HG02943 (cell line): ENCODE data around the gene FBN3.

Experiments
- ATAC-seq: cut with Tn5 transposase; IDR thresholded peaks from one replicate; pipeline ENCODE4 v1.9.1; 2021; ENCODE audit warnings: mild to moderate bottlenecking, low read depth, moderate library complexity; ENCODE audit not compliant: unreplicated experiment

Gene FBN3

DNA sequence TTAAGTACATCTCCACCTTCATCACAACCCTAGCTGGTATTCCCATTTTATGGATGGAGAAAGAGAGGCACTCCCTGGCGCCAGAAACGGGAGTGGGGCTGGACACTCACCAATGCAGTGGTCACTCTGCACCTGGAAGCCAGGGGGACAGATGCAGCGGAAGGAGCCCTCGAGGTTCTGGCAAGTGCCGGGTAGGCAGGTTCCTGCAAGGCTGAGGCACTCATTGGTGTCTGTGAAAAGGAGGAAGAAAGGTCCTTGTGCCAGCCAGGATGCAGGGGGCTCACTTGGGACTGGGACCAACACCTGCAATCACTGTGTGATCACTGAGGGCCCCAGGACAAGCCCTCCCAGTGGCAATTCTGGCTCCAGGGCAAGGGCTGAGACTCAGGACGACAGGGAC, 55.1 kb downstream of the FBN3 start:
- no peak for ATAC-seq

DNA sequence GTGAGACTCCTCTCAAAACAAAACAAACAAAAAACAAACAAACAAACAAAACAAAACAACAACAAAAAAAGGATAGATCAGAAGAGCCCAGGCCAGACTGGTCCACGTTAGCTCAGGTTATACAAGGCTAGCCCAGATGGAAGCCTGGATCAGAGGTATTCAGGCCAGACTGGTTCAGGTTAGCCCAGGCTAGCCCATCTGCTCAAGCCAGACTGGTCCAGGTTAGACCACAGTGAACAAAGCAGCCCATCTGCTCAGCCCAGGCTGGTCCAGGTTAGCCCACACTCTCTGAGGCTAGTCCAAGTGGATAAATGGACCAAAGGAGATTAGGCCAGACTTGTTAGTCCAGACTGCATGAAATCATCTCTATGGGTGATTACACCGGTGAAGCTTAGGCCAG, 55.7 kb downstream of the FBN3 start:
- no peak for ATAC-seq

GRCh38 chr19:8090950-8091349, 58.4 kb downstream of the FBN3 start:
- no peak for ATAC-seq

DNA sequence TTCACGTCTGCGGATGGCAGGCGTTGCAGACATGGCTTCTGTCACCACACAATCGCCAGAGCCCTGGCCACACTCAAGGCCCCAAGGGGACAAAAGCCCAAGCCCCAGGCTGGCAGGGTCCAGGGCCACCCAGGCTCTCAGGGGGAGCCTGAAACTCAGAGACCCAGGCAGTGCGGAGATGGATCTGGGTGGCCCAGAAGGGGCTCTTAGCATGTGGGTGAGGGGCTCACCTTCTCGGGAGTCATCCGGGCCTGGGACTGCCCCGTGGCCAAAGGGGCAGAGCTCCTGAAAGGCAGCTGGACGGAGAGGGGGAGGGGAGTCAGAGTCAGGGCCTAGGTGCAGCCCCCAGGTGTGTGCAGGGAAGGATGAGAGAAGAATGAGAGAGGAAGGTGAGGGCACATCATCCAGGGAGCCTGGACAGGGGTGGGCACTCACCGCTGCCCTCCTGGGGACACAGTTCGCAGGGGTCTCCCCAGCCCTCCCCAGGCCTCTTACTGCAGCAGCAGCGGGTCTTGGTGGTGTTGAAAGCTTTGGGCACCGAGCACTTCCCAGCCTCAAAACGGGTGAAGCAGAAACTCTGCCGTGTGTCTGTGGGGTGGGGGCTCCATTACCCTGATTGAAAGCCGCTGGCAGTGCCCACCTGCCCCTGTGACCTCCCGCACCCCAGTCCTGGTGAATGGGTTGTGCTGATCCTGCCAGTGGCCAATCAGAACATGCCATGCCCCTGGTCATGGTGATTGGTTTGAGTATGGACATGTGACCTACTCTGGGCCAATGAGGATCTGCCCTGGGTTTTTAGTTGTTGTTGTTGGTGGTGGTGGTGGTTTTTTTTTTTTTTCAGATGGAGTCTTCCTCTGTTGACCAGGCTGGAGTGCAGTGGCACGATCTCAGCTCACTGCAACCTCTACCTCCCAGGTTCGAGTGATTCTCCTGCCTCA, 59.5 kb downstream of the FBN3 start:
- ATAC-seq: no peak

DNA sequence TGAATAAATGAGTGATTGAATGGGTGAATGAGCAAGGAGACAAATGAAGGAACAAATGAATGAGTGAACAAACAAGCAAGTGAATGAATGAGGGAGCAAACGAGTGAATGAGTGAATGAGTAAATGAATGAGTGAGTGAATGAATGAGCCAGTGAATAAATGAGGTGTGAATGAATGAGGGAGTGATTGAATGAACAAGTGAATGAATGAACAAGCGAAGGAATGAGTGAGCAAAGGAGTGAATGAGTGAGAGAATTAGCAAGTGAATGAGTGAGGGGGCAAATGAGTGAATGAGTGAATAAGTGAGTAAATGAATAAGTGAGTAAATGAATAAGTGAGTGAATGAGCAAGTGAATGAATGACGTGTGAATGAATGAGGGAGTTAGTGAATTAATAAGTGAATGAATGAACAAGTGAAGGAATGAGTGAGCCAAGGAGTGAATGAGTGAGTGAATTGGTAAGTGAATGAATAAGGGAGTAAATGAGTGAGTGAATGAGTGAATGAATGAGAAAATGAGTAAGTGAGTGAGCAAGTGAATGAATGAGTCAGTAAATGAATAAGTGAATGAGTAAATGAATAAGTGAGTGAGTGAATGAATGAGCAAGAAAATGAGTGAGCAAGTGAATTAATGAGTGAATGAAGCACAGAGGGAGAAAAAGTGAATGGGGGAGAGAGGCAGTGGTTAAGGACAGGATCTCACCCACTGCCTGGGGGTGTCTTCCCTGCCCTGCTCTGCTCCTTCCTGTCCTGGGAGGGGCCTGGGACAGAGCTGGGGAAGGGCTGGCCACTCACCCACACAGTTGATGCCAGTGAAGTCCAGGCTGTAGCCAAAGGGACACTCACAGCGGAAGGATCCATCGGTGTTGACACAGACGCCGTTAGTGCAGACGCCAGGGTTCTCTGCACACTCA, 60.4 kb downstream of the FBN3 start:
- no peak for ATAC-seq

DNA sequence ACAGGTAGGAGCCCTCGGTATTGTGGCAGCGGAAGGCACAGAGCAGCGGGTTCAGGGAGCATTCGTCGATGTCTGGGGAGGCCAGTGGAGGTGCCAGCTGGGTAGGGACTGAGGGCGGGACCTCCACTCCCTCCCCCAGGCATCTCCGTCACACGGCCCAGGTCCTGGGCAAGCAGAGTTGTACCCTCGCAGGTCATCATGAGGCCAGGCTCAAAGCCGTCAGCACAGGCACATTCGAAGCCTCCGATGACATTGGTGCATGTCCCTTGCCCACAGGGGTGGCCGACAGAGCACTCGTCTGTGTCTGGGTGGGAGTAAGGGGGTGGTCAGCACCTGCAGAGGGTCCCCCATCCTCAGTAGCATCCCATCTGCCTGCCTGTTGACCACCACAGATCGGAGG, 61.5 kb downstream of the FBN3 start:
- ATAC-seq: no peak

DNA sequence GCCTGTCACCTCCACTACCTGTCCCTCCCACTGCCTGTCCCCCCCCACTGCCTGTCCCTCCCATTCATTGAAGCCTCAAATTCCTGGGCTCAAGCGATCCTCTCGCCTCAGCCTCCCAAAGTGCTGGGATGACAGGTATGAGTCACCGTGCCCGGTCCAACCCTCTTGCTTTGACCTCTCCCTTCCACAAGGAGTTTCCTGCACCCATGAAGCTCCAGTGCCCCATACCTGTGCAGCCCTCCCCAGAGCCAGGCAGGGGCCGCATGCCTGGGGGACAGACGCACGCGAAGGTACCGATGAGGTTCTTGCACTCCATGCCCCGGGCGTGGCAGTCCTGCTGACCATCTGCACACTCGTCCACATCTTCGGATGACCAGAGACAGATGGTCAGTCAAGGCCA, 62.5 kb downstream of the FBN3 start:
- ATAC-seq: no peak

- ATAC-seq: no peak
Measured at GRCh38 chr19:8085598-8086408, 63.6 kb downstream of the FBN3 start.

DNA sequence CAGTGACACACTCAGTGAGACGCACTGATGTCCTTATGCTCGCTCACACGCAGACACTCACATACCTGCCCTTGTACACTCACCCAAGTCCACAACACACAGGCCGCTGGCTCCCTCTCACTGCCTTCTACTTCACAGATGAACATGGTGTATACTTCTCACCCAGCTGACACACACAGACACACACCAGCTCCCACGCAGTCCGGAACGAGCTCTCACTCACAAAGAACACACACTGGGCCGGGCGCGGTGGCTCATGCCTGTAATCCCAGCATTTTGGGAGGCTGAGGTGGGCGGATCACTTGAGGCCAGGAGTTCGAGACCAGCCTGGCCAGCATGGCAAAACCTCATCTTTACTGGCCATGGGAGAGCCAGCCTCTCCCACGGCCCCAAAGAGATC, 65.2 kb downstream of the FBN3 start:
- no peak for ATAC-seq

DNA sequence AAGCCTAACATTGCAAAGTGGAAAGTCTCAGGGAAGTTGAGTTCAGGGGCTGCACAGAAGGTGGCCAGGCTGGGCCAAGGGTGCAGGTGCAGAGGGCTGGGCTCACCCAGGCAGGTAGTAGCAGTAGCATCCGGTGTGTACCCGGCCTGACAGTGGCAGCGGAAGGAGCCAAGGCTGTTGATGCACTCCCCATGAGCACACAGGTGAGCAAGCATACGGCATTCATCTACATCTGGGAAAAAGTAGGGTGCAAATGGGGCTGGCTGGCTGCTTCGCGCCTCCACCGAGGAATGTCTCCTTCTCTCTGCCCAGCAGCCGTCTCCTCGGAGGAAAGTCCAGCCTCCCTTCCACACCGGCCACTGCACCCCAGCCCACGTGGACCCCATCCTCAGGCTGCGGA, 66.3 kb downstream of the FBN3 start:
- no peak for ATAC-seq

- no peak for ATAC-seq
Measured at GRCh38 chr19:8081569-8082550, 67.5 kb downstream of the FBN3 start.

DNA sequence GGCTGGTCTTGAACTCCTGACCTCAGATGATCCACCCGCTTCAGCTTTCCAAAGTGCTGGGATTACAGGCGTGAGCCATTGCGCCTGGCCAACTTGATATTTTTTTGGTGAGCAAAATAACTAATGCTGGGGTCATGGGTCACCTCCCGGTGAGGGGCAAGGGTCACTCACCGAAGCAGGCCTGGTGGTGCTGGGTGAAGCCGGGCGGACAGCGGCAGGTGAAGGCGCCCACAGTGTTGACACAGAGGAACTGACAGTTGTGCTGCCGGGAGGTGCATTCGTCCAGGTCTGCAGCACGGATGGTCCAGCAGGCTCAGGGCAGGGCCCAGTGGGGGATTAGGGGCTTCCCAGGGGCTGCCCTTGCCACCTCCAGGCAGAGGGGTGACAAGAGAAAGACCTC, 68.6 kb downstream of the FBN3 start:
- ATAC-seq: no peak

- ATAC-seq: no peak
Measured at GRCh38 chr19:8079988-8080387, 69.4 kb downstream of the FBN3 start.

DNA sequence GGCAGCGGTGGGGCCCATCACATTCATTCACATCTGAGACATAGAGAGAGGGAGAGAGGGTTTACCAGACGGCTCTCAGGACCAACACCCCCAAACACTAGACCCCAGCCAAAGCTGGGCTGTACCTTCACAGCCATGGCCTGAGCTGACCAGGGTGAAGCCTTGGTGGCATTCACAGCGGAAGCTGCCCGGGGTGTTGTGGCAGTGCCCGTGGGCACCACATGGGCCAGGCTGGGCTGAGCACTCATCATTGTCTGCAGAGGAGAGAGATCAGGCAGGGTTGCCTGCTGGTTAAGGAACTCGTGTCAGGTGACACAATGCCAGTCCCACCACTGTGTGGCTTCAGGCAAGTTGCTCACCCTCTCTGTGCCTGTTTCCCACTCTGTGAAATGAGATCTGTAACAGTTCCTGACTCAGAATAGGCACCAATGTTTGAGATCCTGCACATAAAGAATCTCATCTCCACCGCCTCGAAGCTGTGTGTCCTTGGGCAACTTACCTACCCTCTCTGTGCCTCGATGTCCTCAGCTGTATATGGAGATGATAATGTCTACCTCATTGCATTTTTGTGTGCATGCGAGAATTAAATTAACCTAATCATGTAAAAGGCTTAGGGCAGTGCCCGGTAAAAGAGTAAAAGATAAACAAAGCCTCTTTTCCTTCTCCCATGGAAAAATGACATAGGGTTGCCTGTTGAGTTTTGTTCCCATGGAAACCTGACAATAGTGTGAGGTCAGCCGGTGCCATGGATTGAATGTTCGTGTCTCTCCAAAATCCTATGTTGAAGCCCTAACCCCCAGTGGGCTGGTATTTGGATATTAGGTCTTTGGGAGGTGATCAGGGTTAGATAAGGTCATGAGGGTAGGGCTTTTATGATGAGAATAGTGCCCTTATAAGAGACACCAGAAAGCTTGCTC, 74.0 kb downstream of the FBN3 start:
- ATAC-seq: no peak

GRCh38 chr19:8074501-8074900, 74.9 kb downstream of the FBN3 start:
- ATAC-seq: no peak

GRCh38 chr19:8071912-8072311, 77.5 kb downstream of the FBN3 start:
- ATAC-seq: no peak

- ATAC-seq: no peak
Measured at GRCh38 chr19:8069096-8069973, 80.1 kb downstream of the FBN3 start.

- ATAC-seq: no peak
Measured at GRCh38 chr19:8065875-8066261, 83.5 kb downstream of the FBN3 start.
